Nephron (organoid): Measurements from ENCODE around the gene UROC1.

Source experiments
- H3K27ac Mint-ChIP-seq, 3 experiments: 2 replicates each; pipeline ENCODE4 v1.8.0; 2020; ENCODE audit warnings: mixed read lengths in 3 of 3, mild to moderate bottlenecking in 2 of 3, moderate library complexity in 1 of 3
- H3K27me3 Mint-ChIP-seq: 2 replicates; pipeline ENCODE4 v1.8.0; 2021; ENCODE audit warnings: low read depth, mild to moderate bottlenecking, moderate library complexity, mixed read lengths
- H3K36me3 Mint-ChIP-seq: 2 replicates; pipeline ENCODE4 v1.8.0; 2020; ENCODE audit warnings: low read depth, mixed read lengths
- H3K4me1 Mint-ChIP-seq: 2 replicates; pipeline ENCODE4 v1.8.0; 2020; ENCODE audit warnings: mixed read lengths
- H3K4me3 Mint-ChIP-seq, 3 experiments: 2 replicates each; pipeline ENCODE4 v1.8.0; 2020; ENCODE audit warnings: mild to moderate bottlenecking in 3 of 3, mixed read lengths in 3 of 3, moderate library complexity in 2 of 3
- H3K9me3 Mint-ChIP-seq: 2 replicates; pipeline ENCODE4 v1.8.0; 2020; ENCODE audit warnings: mixed read lengths
- TF ChIP-seq, protein P1 (sequence below), 3 experiments: fragments of 200-600 bp; sonication (generic); IDR thresholded peaks; one replicate each; pipeline ENCODE4 v1.5.0; 2021; ENCODE audit warnings: antibody characterized with exemption in 3 of 3; ENCODE audit not compliant: unreplicated experiment in 3 of 3

UROC1 gene

DNA sequence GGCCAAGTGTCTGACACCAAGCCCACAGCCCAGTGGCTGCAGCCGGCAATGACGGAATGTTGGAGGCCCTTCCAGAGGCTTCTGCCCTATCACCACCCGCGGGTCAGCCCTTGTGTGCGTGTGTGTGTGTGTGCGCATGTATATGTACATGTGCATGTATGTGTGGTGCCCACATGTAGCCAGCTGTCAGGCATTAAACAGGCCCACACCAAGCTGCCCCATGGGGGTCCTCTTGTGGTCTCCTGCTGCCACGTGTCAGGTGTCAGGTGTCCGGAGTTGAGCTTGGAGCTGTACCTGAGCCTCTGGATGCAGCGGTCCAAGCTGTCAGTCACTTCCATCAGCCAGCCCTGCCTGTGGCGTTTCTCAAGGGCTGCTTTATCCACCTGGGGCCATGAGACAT lies 13.9 kb downstream of the UROC1 start:
- H3K27ac Mint-ChIP-seq, result no peak overlapping the region
- H3K4me3 Mint-ChIP-seq, result no peak overlapping the region
- TF ChIP-seq, protein P1, sequence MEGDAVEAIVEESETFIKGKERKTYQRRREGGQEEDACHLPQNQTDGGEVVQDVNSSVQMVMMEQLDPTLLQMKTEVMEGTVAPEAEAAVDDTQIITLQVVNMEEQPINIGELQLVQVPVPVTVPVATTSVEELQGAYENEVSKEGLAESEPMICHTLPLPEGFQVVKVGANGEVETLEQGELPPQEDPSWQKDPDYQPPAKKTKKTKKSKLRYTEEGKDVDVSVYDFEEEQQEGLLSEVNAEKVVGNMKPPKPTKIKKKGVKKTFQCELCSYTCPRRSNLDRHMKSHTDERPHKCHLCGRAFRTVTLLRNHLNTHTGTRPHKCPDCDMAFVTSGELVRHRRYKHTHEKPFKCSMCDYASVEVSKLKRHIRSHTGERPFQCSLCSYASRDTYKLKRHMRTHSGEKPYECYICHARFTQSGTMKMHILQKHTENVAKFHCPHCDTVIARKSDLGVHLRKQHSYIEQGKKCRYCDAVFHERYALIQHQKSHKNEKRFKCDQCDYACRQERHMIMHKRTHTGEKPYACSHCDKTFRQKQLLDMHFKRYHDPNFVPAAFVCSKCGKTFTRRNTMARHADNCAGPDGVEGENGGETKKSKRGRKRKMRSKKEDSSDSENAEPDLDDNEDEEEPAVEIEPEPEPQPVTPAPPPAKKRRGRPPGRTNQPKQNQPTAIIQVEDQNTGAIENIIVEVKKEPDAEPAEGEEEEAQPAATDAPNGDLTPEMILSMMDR (IDR thresholded peaks at IDR 0.05; ENCODE audit: unreplicated experiment in 3 of 3), result no peak
- H3K36me3 Mint-ChIP-seq, result no peaks in the 10 kb centered on the region
- no peaks in the 10 kb centered on the region for H3K9me3 Mint-ChIP-seq
- H3K27me3 Mint-ChIP-seq, result peaks cover 8% of the 10 kb centered on the region
- H3K4me1 Mint-ChIP-seq, result no peaks in the 10 kb centered on the region

GRCh38 chr3:126502656-126503055 lies 14.9 kb downstream of the UROC1 start:
- Mint-ChIP-seq H3K4me3 (no peak overlapping the region), H3K9me3 (no peaks in the 10 kb centered on the region), H3K27ac (no peak overlapping the region), H3K4me1 (no peaks in the 10 kb centered on the region), H3K36me3 (no peaks in the 10 kb centered on the region), H3K27me3 (peaks cover 8% of the 10 kb centered on the region)
- TF ChIP-seq, protein P1 (IDR thresholded peaks at IDR 0.05; ENCODE audit: unreplicated experiment in 3 of 3), result no peak

GRCh38 chr3:126501736-126502135 lies 15.8 kb downstream of the UROC1 start:
- no peaks in the 10 kb centered on the region for H3K4me1 Mint-ChIP-seq
- no peaks in the 10 kb centered on the region for H3K9me3 Mint-ChIP-seq
- TF ChIP-seq, protein P1 (IDR thresholded peaks at IDR 0.05; ENCODE audit: unreplicated experiment in 3 of 3), result no peak
- H3K27ac Mint-ChIP-seq, result no peak overlapping the region
- no peak overlapping the region for H3K4me3 Mint-ChIP-seq
- H3K27me3 Mint-ChIP-seq, result peaks cover 8% of the 10 kb centered on the region
- no peaks in the 10 kb centered on the region for H3K36me3 Mint-ChIP-seq

DNA sequence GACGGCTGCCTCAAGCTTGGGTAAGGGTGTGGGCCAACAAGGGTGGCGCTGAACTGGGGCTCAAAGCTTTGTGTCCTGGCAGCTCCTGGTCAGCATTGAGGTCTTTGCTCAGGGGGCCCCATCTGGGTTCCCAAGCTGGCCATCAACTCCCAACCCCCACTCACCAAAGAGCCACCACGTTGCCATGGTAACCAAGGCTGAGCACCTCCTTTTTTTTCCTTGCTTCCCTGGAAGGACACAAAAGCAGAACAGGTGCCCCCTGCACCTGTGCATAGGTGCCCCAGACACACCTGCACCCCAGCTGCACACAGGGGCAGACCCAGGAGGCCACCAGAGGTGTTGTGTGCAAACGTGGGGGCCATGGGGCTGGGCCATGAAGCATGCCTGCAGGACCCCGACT lies 16.5 kb downstream of the UROC1 start:
- Mint-ChIP-seq H3K27ac (no peak overlapping the region), H3K36me3 (no peaks in the 10 kb centered on the region)

GRCh38 chr3:126500016-126500415 lies 17.6 kb downstream of the UROC1 start:
- Mint-ChIP-seq H3K9me3 (no peaks in the 10 kb centered on the region), H3K27ac (no peak overlapping the region), H3K36me3 (no peaks in the 10 kb centered on the region), H3K4me1 (no peaks in the 10 kb centered on the region), H3K4me3 (no peak overlapping the region), H3K27me3 (peaks cover 7% of the 10 kb centered on the region)
- TF ChIP-seq, protein P1 (IDR thresholded peaks at IDR 0.05; ENCODE audit: unreplicated experiment in 3 of 3), result no peak

More for the DNA sequence above, 16.5 kb downstream of the UROC1 start:
- no peaks in the 10 kb centered on the region for H3K4me1 Mint-ChIP-seq
- TF ChIP-seq, protein P1 (IDR thresholded peaks at IDR 0.05; ENCODE audit: unreplicated experiment in 3 of 3), result no peak
- H3K4me3 Mint-ChIP-seq, result no peak overlapping the region
- H3K27me3 Mint-ChIP-seq, result peaks cover 8% of the 10 kb centered on the region
- H3K9me3 Mint-ChIP-seq, result no peaks in the 10 kb centered on the region

GRCh38 chr3:126499401-126499800 lies 18.2 kb downstream of the UROC1 start:
- Mint-ChIP-seq H3K27me3 (peaks cover 4% of the 10 kb centered on the region), H3K4me3 (no peak overlapping the region), H3K9me3 (no peaks in the 10 kb centered on the region), H3K27ac (no peak overlapping the region), H3K36me3 (no peaks in the 10 kb centered on the region), H3K4me1 (no peaks in the 10 kb centered on the region)
- TF ChIP-seq, protein P1 (IDR thresholded peaks at IDR 0.05; ENCODE audit: unreplicated experiment in 3 of 3), result no peak
